ENCODE results near the gene ATP8A2. TPM values are rescaled to one million over a fixed set of nuclear protein-coding genes. Genes with fewer than 3 reads are reported as not detected.

ATP8A2 gene
- total and polyA plus RNA-seq, 2 of the 8 experiments (the other 6 are each of a cell fraction or from before 2014, with no cell fraction given), result 2.4 to 8.3 TPM

DNA sequence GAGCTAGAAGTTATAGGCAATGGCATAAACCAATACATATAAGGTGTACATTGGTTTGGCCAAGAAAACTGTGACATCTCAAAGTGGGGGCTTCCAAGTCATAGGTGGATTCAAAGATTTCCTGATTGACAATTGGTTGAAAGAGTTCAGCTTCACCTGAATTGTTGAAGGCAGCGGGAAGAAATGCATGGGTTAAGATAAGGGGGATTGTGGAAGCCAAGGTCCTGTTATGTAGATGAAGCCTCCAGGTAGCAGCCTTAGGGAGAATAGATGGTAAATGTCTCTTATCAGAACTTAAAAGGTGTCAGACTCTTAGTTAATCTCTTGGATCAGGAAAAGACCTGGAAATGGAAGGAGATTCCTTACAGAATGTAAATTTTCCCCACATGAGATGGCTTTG is 26.0 kb downstream of the ATP8A2 start:
- Histone ChIP-seq H3K27ac (ENCODE audit: low read depth, low read length) (no peak overlapping the region), H3K14ac (ENCODE audit: insufficient read length) (no peak overlapping the region), H3K4me3 (ENCODE audit: extremely low read depth in 1 of 4, insufficient read depth in 2 of 4, low read depth in 3 of 4, low read length in 4 of 4) (no peak overlapping the region), H3K9me3 (ENCODE audit: insufficient read depth in 2 of 2, low read depth in 1 of 2, low read length in 1 of 2) (no peaks in the 10 kb centered on the region), H2AK5ac (ENCODE audit: low read depth, low read length) (no peak overlapping the region), H4K91ac (replicated peaks; ENCODE audit: insufficient read length, low read length) (no peak overlapping the region), H3K4me1 (replicated peaks in 1 of 4; ENCODE audit: control insufficient read depth in 3 of 4, insufficient read depth in 4 of 4, low read length in 3 of 4) (no peaks in the 10 kb centered on the region), H3K23ac (ENCODE audit: insufficient read length) (no peak overlapping the region), H3K9ac (replicated peaks in 1 of 4; ENCODE audit: extremely low read depth in 1 of 4, low read depth in 3 of 4, low read length in 3 of 4) (no peak overlapping the region), H3K36me3 (ENCODE audit: control insufficient read depth in 2 of 4, insufficient read depth in 4 of 4, low read length in 3 of 4) (no peaks in the 10 kb centered on the region), H4K8ac (ENCODE audit: extremely low read depth, insufficient read depth, low read length) (no peak overlapping the region), H2BK120ac (replicated peaks; ENCODE audit: low read depth, low read length) (no peak overlapping the region), H3K4ac (replicated peaks; ENCODE audit: insufficient read length, low read depth, low read length) (no peak overlapping the region), H2BK20ac (ENCODE audit: low read length) (no peak overlapping the region), H2BK12ac (ENCODE audit: low read depth, low read length) (no peak overlapping the region), H3K79me1 (ENCODE audit: low read depth, low read length) (no peaks in the 10 kb centered on the region), H3K79me2 (ENCODE audit: control insufficient read depth in 1 of 2, insufficient read depth in 2 of 2, low read length in 2 of 2) (no peaks in the 10 kb centered on the region), H3K56ac (replicated peaks; ENCODE audit: insufficient read length, low read depth, low read length) (no peak overlapping the region), H2BK15ac (ENCODE audit: low read length) (no peak overlapping the region), H2AFZ (ENCODE audit: low read length) (no peak overlapping the region), H3K4me2 (ENCODE audit: insufficient read depth in 1 of 2, low read depth in 2 of 2, low read length in 2 of 2) (no peak overlapping the region), H3K23me2 (ENCODE audit: low read depth, low read length) (no peaks in the 10 kb centered on the region; the same call in 1 of the 2 replicates), H3K27me3 (replicated peaks in 1 of 4; ENCODE audit: control insufficient read depth in 3 of 4, extremely low read depth in 1 of 4, insufficient read depth in 3 of 4, low read length in 3 of 4) (no peaks in the 10 kb centered on the region), H3K18ac (ENCODE audit: extremely low read depth, low read length) (no peak overlapping the region), H2BK5ac (ENCODE audit: low read depth, low read length) (no peak overlapping the region), H4K5ac (ENCODE audit: insufficient read length, low read depth, low read length) (no peak overlapping the region), H4K20me1 (replicated peaks in 1 of 2; ENCODE audit: control insufficient read depth in 1 of 2, insufficient read depth in 2 of 2, low read length in 2 of 2) (no peaks in the 10 kb centered on the region)
- 74% methylated on average over 1 of the region's 1 CpG; no CpG with 5 or more reads in 1 of the 2 experiments for WGBS, 2 experiments (ENCODE audit: extremely low coverage in 1 of 2, insufficient coverage in 1 of 2, insufficient read length in 1 of 2, insufficient replicate concordance in 2 of 2, low coverage in 1 of 2, low lambda C conversion rate in 2 of 2, missing lambda C conversion rate in 1 of 2)
- DNase-seq (ENCODE audit: low read depth in 1 of 2, low spot score in 2 of 2) (no peak), FAIRE-seq (no peak)
- ChIA-PET POLR2A (ENCODE audit: partially characterized antibody) (no interaction called here), CTCF (ENCODE audit: partially characterized antibody) (no interaction called here)
- no peak for TF ChIP-seq RNF2 (IDR thresholded peaks at IDR 0.05; ENCODE audit: borderline replicate concordance, low read depth, low read length, missing control alignments, poor library complexity, severe bottlenecking)
- TF ChIP-seq SP1 (IDR thresholded peaks at IDR 0.05; ENCODE audit: low read depth, low read length), result no peak
- no peak for TF ChIP-seq CTBP2 (IDR thresholded peaks at IDR 0.05; ENCODE audit: borderline replicate concordance, insufficient read depth, insufficient read length, low read length)
- no peak for TF ChIP-seq HDAC6 (IDR thresholded peaks at IDR 0.05; ENCODE audit: low read depth, low read length)
- no peak for TF ChIP-seq ZNF274 (IDR thresholded peaks at IDR 0.05; ENCODE audit: borderline replicate concordance, extremely low read depth, low read length)
- no peak for TF ChIP-seq TCF12 (IDR thresholded peaks at IDR 0.05; ENCODE audit: low read depth, low read length)
- no peak for TF ChIP-seq POLR2AphosphoS5 (IDR thresholded peaks at IDR 0.05; ENCODE audit: low read depth, low read length)
- no peak for TF ChIP-seq KDM5A (IDR thresholded peaks at IDR 0.05; ENCODE audit: low read length)
- TF ChIP-seq EP300 (IDR thresholded peaks at IDR 0.05; ENCODE audit: borderline replicate concordance in 1 of 2, low read depth in 2 of 2, low read length in 2 of 2), result no peak
- TF ChIP-seq NANOG (IDR thresholded peaks at IDR 0.05; ENCODE audit: insufficient read depth, low read depth, low read length, poor library complexity, severe bottlenecking), result no peak
- TF ChIP-seq, protein P1, sequence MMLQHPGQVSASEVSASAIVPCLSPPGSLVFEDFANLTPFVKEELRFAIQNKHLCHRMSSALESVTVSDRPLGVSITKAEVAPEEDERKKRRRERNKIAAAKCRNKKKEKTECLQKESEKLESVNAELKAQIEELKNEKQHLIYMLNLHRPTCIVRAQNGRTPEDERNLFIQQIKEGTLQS (IDR thresholded peaks at IDR 0.05; ENCODE audit: insufficient read depth, low read depth, low read length), result no peak
- no peak for TF ChIP-seq SAP30 (IDR thresholded peaks at IDR 0.05; ENCODE audit: insufficient read depth, insufficient replicate concordance, low read length)
- no peak for TF ChIP-seq PHF8 (conservative IDR thresholded peaks at IDR 0.05; ENCODE audit: low read depth, low read length)

Measured in H1 (cell line).